ENCODE results near the gene ZNF446.
"Not testable (repeated sequence)": the region's sequence is repeated elsewhere in the genome, so short reads cannot be mapped to it uniquely, and the experiment has no call there.

Gene ZNF446

DNA sequence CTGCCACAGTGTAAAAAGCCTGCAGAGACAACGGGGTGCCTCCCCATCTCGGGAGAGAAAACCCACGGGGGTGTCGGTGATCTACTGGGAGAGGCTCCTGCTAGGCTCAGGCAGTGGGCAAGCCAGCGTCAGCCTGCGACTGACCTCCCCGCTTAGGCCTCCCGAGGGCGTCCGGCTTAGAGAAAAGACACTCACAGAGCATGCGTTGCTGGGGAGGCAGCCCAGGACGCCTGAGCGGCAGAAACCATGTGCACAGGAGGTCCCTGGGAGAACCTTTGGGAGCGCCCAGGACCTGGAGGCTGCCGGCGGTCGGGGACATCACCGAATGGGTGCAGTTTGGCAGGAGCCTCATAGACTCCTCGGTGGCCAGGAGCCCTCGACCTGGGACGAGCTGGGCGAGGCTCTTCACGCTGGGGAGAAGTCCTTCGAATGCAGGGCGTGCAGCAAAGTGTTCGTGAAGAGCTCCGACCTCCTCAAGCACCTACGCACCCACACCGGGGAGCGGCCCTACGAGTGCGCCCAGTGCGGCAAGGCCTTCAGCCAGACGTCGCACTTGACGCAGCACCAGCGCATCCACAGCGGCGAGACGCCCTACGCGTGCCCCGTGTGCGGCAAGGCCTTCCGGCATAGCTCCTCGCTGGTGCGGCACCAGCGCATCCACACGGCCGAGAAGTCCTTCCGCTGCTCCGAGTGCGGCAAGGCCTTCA is 5.2 kb upstream of the ZNF446 start:
- H3K9ac ChIP-seq (ENCODE audit: low read depth, low read length); H3K4me3 ChIP-seq (ENCODE audit: low read length); H3K9me3 ChIP-seq (ENCODE audit: insufficient read depth, low read depth, low read length); H3K4me1 ChIP-seq (ENCODE audit: insufficient read depth, low read length); H3K27ac ChIP-seq (ENCODE audit: low read depth, low read length); H3K27me3 ChIP-seq (ENCODE audit: insufficient read depth, low read length): not testable (repeated sequence)
- WGBS, result 96% methylated on average over 18 of the region's 53 CpGs
- peaks cover 18% of the 10 kb centered on the region; the same call in 1 of the 2 replicates for H3K36me3 ChIP-seq (ENCODE audit: insufficient read depth, low read length)

DNA sequence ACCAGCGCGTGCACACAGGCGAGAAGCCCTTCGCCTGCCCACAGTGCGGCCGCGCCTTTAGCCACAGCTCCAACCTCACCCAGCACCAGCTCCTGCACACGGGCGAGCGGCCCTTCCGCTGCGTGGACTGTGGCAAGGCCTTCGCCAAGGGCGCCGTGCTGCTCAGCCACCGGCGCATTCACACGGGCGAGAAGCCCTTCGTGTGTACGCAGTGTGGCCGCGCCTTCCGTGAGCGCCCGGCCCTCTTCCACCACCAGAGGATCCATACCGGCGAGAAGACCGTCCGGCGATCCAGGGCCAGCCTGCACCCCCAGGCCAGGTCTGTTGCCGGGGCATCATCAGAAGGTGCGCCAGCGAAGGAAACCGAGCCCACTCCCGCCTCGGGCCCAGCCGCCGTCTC is 4.4 kb upstream of the ZNF446 start:
- Histone ChIP-seq H3K36me3 (ENCODE audit: insufficient read depth, low read length) (peaks cover 18% of the 10 kb centered on the region; the same call in 1 of the 2 replicates), H3K9me3 (ENCODE audit: insufficient read depth, low read depth, low read length) (no peaks in the 10 kb centered on the region), H3K27ac (ENCODE audit: low read depth, low read length) (no peak overlapping the region), H3K27me3 (ENCODE audit: insufficient read depth, low read length) (no peaks in the 10 kb centered on the region), H3K9ac (ENCODE audit: low read depth, low read length) (no peak overlapping the region), H3K4me3 (ENCODE audit: low read length) (no peak overlapping the region), H3K4me1 (ENCODE audit: insufficient read depth, low read length) (no peaks in the 10 kb centered on the region)
- WGBS, result 96% methylated on average over 39 of the region's 39 CpGs

DNA sequence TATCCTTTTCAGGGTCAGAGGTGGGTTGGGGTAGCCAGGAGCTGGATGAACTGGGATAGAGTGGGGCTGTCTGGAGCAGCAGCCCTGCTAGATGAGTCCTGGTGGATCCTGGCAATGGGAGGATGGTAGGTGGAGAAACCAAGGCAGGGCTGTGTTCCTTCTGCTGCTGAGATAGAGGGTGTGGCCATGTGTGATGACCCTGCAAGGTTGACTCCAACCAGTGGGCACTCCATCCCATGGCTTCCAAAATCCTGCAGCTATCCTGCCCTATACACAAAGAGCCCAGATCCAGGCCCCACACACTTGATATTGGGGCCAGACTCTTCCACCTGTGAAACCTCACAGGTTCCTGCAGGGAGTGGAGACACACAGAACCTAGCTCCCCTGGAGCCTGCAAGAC is 2.4 kb upstream of the ZNF446 start:
- no peaks in the 10 kb centered on the region for H3K9me3 ChIP-seq (ENCODE audit: insufficient read depth, low read depth, low read length)
- no peaks in the 10 kb centered on the region for H3K4me1 ChIP-seq (ENCODE audit: insufficient read depth, low read length)
- H3K4me3 ChIP-seq (ENCODE audit: low read length), result no peak overlapping the region
- H3K9ac ChIP-seq (ENCODE audit: low read depth, low read length), result no peak overlapping the region
- H3K27ac ChIP-seq (ENCODE audit: low read depth, low read length), result no peak overlapping the region
- H3K27me3 ChIP-seq (ENCODE audit: insufficient read depth, low read length), result no peaks in the 10 kb centered on the region
- H3K36me3 ChIP-seq (ENCODE audit: insufficient read depth, low read length), result peaks cover 18% of the 10 kb centered on the region; the same call in 1 of the 2 replicates

DNA sequence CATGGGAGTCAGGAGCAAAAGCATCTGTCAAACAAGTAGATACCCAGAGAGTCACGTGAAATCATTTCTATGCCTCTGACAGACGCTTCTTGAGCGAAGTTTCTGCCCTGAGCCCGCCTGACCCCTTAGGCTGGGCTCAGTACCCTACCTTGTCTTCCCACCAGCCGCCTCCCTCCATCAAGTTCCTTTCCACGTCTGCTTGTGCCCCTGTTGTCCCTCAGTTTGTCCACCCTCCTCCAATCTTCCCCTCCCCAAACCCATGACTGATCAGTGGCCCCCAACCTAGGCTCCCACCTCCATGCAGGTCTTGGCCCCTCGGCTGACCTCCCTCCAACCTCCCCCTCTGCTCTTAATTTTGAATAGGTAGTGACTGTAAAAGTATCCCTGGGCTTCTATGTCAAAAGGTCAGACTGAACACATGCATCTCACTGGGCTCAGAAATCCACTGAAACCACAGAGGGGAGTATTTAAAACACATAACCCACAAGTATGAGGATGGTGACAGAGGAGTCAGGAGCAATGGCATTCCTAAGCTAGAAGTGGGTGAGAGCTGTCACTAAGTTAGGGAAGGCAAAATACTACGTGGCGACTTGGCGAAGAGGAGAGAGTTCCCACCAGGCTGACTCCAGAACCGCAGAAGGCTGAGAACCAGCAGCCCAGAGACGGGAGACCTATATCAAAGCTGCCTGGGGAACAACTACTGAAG is 1.7 kb upstream of the ZNF446 start:
- H3K9ac ChIP-seq (ENCODE audit: low read depth, low read length), result no peak overlapping the region
- H3K4me3 ChIP-seq (ENCODE audit: low read length), result no peak overlapping the region

DNA sequence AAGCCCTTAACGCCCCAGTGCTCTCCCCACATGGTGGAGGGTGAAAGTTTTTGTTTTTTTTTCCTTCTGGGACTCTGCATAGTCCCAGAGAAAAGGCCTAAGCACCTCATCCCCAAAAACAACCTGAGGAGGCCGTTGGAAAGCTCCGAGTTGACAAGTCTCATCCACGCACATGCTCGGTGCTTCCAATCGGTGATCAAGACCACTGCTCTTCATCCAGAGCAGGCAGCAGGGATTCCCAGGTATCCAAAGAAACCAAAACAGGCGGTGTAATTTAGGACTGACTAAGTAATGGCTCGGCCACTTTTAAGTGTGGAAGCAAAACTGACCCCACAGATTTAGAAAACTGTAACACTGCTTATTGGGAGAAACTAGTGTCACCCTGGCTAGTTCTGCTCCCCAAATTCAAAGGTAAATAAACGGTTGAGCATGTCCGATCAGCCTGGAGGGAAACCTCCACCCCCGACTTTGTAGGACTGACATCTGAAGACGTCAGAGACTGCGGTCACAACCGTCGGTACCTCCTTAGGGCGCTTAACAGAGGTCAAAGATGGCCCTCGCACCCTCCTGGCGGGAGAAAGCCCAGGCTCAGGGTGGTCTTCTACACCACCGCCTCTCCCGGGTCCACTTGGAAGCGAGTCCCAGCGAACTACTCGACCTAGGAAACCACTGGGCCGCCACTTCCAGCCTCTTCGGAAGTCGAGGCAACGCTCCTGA is 997 bp upstream of the ZNF446 start:
- peak overlapping the region; percentile 67 for H3K9ac ChIP-seq (ENCODE audit: low read depth, low read length)
- peak overlapping the region; percentile 70 for H3K4me3 ChIP-seq (ENCODE audit: low read length)
- H3K9me3 ChIP-seq (ENCODE audit: insufficient read depth, low read depth, low read length), result no peaks in the 10 kb centered on the region
- H3K4me1 ChIP-seq (ENCODE audit: insufficient read depth, low read length), result no peaks in the 10 kb centered on the region
- peaks cover 14% of the 10 kb centered on the region; the same call in 1 of the 2 replicates for H3K36me3 ChIP-seq (ENCODE audit: insufficient read depth, low read length)
- 27% methylated on average over 27 of the region's 27 CpGs for WGBS
- H3K27me3 ChIP-seq (ENCODE audit: insufficient read depth, low read length), result no peaks in the 10 kb centered on the region
- H3K27ac ChIP-seq (ENCODE audit: low read depth, low read length), result peak overlapping the region; percentile 79; the same call in 1 of the 2 replicates

More for the DNA sequence above, 1.7 kb upstream of the ZNF446 start:
- H3K27ac ChIP-seq (ENCODE audit: low read depth, low read length), result no peak overlapping the region
- no peaks in the 10 kb centered on the region for H3K4me1 ChIP-seq (ENCODE audit: insufficient read depth, low read length)
- H3K27me3 ChIP-seq (ENCODE audit: insufficient read depth, low read length), result no peaks in the 10 kb centered on the region
- 90% methylated on average over 11 of the region's 12 CpGs for WGBS
- H3K36me3 ChIP-seq (ENCODE audit: insufficient read depth, low read length), result peaks cover 16% of the 10 kb centered on the region; the same call in 1 of the 2 replicates
- no peaks in the 10 kb centered on the region for H3K9me3 ChIP-seq (ENCODE audit: insufficient read depth, low read depth, low read length)

DNA sequence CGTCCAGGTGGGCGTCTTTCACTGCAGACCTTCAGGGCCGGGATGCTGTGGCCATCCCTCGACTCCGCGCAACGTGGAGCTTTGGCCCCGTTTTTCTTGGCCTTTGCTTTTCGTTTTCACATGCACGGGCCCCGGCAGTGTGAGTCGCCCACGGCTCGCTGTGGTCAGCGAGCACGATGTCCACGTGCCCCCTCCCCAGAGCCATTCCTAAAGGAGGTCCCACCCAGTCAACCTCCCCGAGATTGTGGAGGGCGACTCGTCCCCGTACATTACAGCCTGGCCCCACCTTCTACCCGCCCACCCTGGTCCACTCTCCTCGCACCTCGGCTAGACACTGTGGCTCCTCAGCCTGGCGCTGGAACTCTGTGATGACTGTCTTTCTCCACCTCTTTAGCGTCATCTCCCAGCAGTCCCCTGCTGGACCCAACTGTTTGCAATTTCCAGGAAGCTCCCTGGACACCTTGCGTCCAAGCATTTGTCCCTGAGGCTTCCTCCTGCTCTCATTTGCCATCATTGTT is 405 bp downstream of the ZNF446 start:
- Histone ChIP-seq H3K4me3 (ENCODE audit: low read length) (peak overlapping the region; percentile 70), H3K9ac (ENCODE audit: low read depth, low read length) (peak overlapping the region; percentile 67), H3K27me3 (ENCODE audit: insufficient read depth, low read length) (no peaks in the 10 kb centered on the region), H3K36me3 (ENCODE audit: insufficient read depth, low read length) (peaks cover 11% of the 10 kb centered on the region; the same call in 1 of the 2 replicates), H3K27ac (ENCODE audit: low read depth, low read length) (peak overlapping the region; percentile 79), H3K9me3 (ENCODE audit: insufficient read depth, low read depth, low read length) (no peaks in the 10 kb centered on the region), H3K4me1 (ENCODE audit: insufficient read depth, low read length) (no peaks in the 10 kb centered on the region)
- 6% methylated on average over 27 of the region's 27 CpGs for WGBS

DNA sequence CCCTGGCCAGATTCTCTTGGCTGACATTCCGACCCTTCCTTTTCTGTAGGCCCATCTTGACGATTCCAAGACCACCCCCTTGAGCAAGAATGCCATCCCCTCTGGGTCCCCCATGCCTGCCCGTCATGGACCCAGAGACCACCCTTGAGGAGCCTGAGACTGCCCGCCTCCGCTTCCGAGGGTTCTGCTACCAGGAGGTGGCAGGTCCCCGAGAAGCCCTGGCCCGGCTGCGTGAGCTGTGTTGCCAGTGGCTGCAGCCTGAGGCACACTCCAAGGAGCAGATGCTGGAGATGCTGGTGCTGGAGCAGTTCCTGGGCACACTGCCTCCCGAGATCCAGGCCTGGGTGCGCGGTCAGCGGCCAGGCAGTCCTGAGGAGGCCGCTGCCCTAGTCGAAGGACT is 978 bp downstream of the ZNF446 start:
- peak overlapping the region; percentile 70 for H3K4me3 ChIP-seq (ENCODE audit: low read length)
- H3K9me3 ChIP-seq (ENCODE audit: insufficient read depth, low read depth, low read length), result no peaks in the 10 kb centered on the region
- no peaks in the 10 kb centered on the region for H3K27me3 ChIP-seq (ENCODE audit: insufficient read depth, low read length)
- 91% methylated on average over 15 of the region's 15 CpGs for WGBS
- H3K27ac ChIP-seq (ENCODE audit: low read depth, low read length), result no peak overlapping the region
- no peak overlapping the region for H3K9ac ChIP-seq (ENCODE audit: low read depth, low read length)
- no peaks in the 10 kb centered on the region for H3K4me1 ChIP-seq (ENCODE audit: insufficient read depth, low read length)
- peaks cover 7% of the 10 kb centered on the region; the same call in 1 of the 2 replicates for H3K36me3 ChIP-seq (ENCODE audit: insufficient read depth, low read length)

DNA sequence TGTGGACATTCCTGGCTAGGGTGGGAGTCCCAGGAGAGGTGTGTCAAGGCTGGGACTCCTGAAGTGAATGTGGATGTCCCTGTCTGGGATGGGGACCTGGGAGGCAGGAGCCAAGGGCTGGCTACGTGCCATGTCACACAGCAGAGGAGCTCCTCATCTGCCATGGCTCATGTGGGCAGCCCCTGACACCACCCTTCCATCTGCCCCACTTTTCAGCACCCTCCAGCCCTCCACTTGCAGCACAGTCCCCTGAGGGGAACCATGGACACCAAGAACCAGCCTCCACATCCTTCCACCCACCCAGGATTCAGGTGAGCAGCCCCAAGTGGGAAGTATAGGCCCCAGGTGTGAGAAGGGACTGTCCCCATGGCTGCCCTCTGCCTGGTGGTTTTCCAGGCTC is 1.7 kb downstream of the ZNF446 start:
- Histone ChIP-seq H3K4me3 (ENCODE audit: low read length) (no peak overlapping the region), H3K27me3 (ENCODE audit: insufficient read depth, low read length) (no peaks in the 10 kb centered on the region), H3K36me3 (ENCODE audit: insufficient read depth, low read length) (no peaks in the 10 kb centered on the region), H3K4me1 (ENCODE audit: insufficient read depth, low read length) (no peaks in the 10 kb centered on the region), H3K9me3 (ENCODE audit: insufficient read depth, low read depth, low read length) (no peaks in the 10 kb centered on the region), H3K9ac (ENCODE audit: low read depth, low read length) (no peak overlapping the region), H3K27ac (ENCODE audit: low read depth, low read length) (no peak overlapping the region)
- WGBS, result 94% methylated on average over 1 of the region's 1 CpG

DNA sequence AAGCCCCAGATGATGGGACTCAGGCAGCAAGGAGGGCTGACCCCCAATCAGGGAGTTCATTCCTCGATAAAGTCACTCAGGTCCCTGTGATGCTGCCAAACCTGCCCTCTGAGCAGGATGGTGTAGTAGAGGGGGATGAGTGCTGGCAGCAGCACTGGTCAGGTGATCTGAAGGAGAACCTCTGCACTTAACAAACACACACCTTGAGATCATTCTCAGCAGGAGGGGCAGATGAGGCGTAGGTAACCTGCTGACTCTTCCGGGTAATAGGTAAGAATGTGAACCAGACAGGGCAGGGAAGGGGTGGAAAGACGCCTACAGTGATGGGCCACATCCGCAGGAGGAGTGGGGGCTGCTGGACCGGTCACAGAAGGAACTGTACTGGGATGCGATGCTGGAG is 3.2 kb downstream of the ZNF446 start:
- WGBS, result 86% methylated on average over 7 of the region's 7 CpGs
- H3K27me3 ChIP-seq (ENCODE audit: insufficient read depth, low read length), result no peaks in the 10 kb centered on the region
- no peaks in the 10 kb centered on the region for H3K4me1 ChIP-seq (ENCODE audit: insufficient read depth, low read length)
- no peaks in the 10 kb centered on the region for H3K36me3 ChIP-seq (ENCODE audit: insufficient read depth, low read length)
- no peak overlapping the region for H3K4me3 ChIP-seq (ENCODE audit: low read length)
- no peak overlapping the region for H3K27ac ChIP-seq (ENCODE audit: low read depth, low read length)
- H3K9me3 ChIP-seq (ENCODE audit: insufficient read depth, low read depth, low read length), result no peaks in the 10 kb centered on the region
- no peak overlapping the region for H3K9ac ChIP-seq (ENCODE audit: low read depth, low read length)

DNA sequence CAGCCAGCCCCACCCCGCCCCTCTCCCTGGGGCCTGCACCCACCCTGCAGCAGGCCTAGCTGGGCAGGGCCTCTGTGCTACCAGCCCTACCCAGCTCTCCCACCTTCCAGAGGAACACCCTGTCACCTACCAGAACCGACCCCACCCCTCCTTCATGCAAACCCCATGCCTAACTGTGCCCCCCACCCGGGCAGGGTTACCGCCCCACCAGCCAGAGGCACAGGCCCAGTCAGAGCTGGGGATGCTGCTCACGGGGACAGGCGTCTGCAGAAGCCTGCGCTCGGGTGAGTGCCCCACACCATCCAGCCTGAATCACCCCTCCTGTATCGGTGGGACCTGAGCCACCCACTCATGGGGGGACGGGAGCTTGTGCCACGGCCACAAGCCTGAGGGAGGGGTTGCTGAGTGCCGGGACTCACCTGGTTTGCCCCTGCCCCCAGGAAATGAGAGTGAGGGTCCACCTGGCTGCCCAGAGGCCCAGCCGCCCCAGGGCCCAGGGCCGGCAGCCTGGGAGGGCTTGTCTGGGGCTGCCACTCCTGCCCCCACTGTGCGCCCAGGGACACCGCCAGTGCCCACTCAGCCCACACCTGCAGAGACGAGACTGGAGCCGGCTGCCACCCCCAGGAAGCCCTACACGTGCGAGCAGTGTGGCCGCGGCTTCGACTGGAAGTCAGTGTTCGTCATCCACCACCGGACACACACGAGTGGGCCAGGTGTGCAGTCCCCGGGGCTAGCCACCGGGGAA is 3.8 kb downstream of the ZNF446 start:
- WGBS, result 94% methylated on average over 28 of the region's 28 CpGs
- no peak overlapping the region for H3K27ac ChIP-seq (ENCODE audit: low read depth, low read length)

More for the DNA sequence above, 3.8 kb downstream of the ZNF446 start:
- Histone ChIP-seq H3K27me3 (ENCODE audit: insufficient read depth, low read length) (no peaks in the 10 kb centered on the region), H3K4me3 (ENCODE audit: low read length) (no peak overlapping the region), H3K9me3 (ENCODE audit: insufficient read depth, low read depth, low read length) (no peaks in the 10 kb centered on the region), H3K36me3 (ENCODE audit: insufficient read depth, low read length) (no peaks in the 10 kb centered on the region), H3K4me1 (ENCODE audit: insufficient read depth, low read length) (no peaks in the 10 kb centered on the region), H3K9ac (ENCODE audit: low read depth, low read length) (no peak overlapping the region)

Data from HUES64 (cell line).